CD4-positive, alpha-beta T cell (primary cell): ENCODE results near the gene COL23A1. TPM values are rescaled to one million over a fixed set of nuclear protein-coding genes. Genes with fewer than 3 reads are reported as not detected.

ENCODE experiments used
- ATAC-seq: fragments of 200-7000 bp; cut with Tn5 transposase; one replicate; pipeline ENCODE4 v1.10.0; 2022; ENCODE audit warnings: mild to moderate bottlenecking; ENCODE audit not compliant: poor library complexity
- CTCF ChIA-PET: fragments of 350-600 bp; sonication (Branson Sonifier 250); formaldehyde crosslinking; loops from one replicate; lab custom pipeline; 2021; ENCODE audit warnings: antibody characterized with exemption, inconsistent platforms; lab: Charles Lee
- POLR2A ChIA-PET: fragments of 350-600 bp; sonication (Branson Sonifier 250); formaldehyde crosslinking; loops from one replicate; lab custom pipeline; 2021; ENCODE audit warnings: antibody characterized with exemption, inconsistent platforms; lab: Charles Lee
- DNase-seq, 14 experiments: peaks; one replicate each; pipeline ENCODE4 v3.0.0-alpha.2; 2013 to 2020; ENCODE audit warnings: mixed read lengths in 2 of 14
- H3K27ac ChIP-seq, 2 donors: one replicate each; pipeline versions ENCODE4 v1.5.1 to v1.7.0; 2013; ENCODE audit warnings: low read length in 2 of 2, low read depth in 1 of 2, mild to moderate bottlenecking in 1 of 2
- H3K27me3 ChIP-seq, 2 experiments: 1 replicate in 1 of 2; 2 replicates in 1 of 2; pipeline versions ENCODE4 v1.6.1 to v1.7.0; 2013; ENCODE audit warnings: low read length in 2 of 2, control low read depth in 1 of 2, mild to moderate bottlenecking in 1 of 2, moderate library complexity in 1 of 2; ENCODE audit not compliant: insufficient read depth in 2 of 2, control insufficient read depth in 1 of 2
- H3K36me3 ChIP-seq: one replicate; pipeline ENCODE4 v1.6.1; 2013; ENCODE audit warnings: low read length, control low read depth; ENCODE audit not compliant: insufficient read depth
- H3K4me1 ChIP-seq: one replicate; pipeline ENCODE4 v1.6.1; 2013; ENCODE audit warnings: low read length, control low read depth; ENCODE audit not compliant: insufficient read depth
- H3K4me3 ChIP-seq: one replicate; pipeline ENCODE4 v1.5.1; 2013; ENCODE audit warnings: mild to moderate bottlenecking, low read length, moderate library complexity
- H3K9me3 ChIP-seq, 2 experiments: 1 replicate in 1 of 2; 2 replicates in 1 of 2; pipeline versions ENCODE4 v1.6.1 to v1.7.0; 2013; ENCODE audit warnings: low read length in 2 of 2, mild to moderate bottlenecking in 2 of 2, control low read depth in 1 of 2, moderate library complexity in 1 of 2; ENCODE audit not compliant: control insufficient read depth in 1 of 2, insufficient read depth in 1 of 2
- H3K27ac Mint-ChIP-seq: one replicate; pipeline ENCODE4 v1.8.0; 2020; ENCODE audit warnings: mixed read lengths
- H3K27me3 Mint-ChIP-seq: one replicate; pipeline ENCODE4 v1.8.0; 2021; ENCODE audit warnings: mixed read lengths
- H3K36me3 Mint-ChIP-seq: one replicate; pipeline ENCODE4 v1.8.0; 2021; ENCODE audit warnings: low read depth, mixed read lengths
- H3K4me1 Mint-ChIP-seq: one replicate; pipeline ENCODE4 v1.8.0; 2021; ENCODE audit warnings: low read depth, mixed read lengths
- H3K4me3 Mint-ChIP-seq: one replicate; pipeline ENCODE4 v1.8.0; 2020; ENCODE audit warnings: mild to moderate bottlenecking, mixed read lengths
- H3K9me3 Mint-ChIP-seq: one replicate; pipeline ENCODE4 v1.8.0; 2020; ENCODE audit warnings: mixed read lengths
- CTCF ChIP-seq: fragments of 200-600 bp; IDR thresholded peaks from one replicate; pipeline ENCODE4 v1.8.0; 2022; ENCODE audit warnings: antibody characterized with exemption, mild to moderate bottlenecking
- intact Hi-C, 2 experiments: fragments of 100-400 bp; cut with DNase I in 1 of 2; cut with micrococcal nuclease in 1 of 2; formaldehyde crosslinking; loops; one replicate each; pipeline versions ENCODE4 v1.15.1 to v1.9.0; 2023 to 2025; cut with DNase I, micrococcal nuclease
- total RNA-seq, 174 experiments: library from RNA in 2 of 174; stranded (reverse) in 2 of 174; gene quantifications; one replicate each; pipeline ENCODE4 v1.2.3 and lab custom pipeline; 2021 to 2026

Gene COL23A1
- total RNA-seq, 2 experiments from 2014 or later, result not detected

GRCh38 chr5:178314961-178315820 is 275.0 kb downstream of the COL23A1 start:
- Histone ChIP-seq H3K27ac (no peak overlapping the region), H3K36me3 (no peaks in the 10 kb centered on the region), H3K9me3 (peaks cover 0 to 22% of the 10 kb centered on the region in 2 experiments), H3K4me3 (no peak overlapping the region), H3K27me3 (no peaks in the 10 kb centered on the region), H3K4me1 (no peaks in the 10 kb centered on the region)
- no peaks in the 10 kb centered on the region for H3K4me1 Mint-ChIP-seq
- ATAC-seq (no peak), DNase-seq (no peak)
- POLR2A ChIA-PET, result no interaction called here
- no peaks in the 10 kb centered on the region for H3K9me3 Mint-ChIP-seq
- CTCF ChIA-PET, result no interaction called here
- no peak for TF ChIP-seq CTCF
- peaks cover 4% of the 10 kb centered on the region for H3K27me3 Mint-ChIP-seq
- no peak overlapping the region for H3K27ac Mint-ChIP-seq
- no peaks in the 10 kb centered on the region for H3K36me3 Mint-ChIP-seq
- intact Hi-C loops, result no loop called here
- H3K4me3 Mint-ChIP-seq, result no peak overlapping the region

DNA sequence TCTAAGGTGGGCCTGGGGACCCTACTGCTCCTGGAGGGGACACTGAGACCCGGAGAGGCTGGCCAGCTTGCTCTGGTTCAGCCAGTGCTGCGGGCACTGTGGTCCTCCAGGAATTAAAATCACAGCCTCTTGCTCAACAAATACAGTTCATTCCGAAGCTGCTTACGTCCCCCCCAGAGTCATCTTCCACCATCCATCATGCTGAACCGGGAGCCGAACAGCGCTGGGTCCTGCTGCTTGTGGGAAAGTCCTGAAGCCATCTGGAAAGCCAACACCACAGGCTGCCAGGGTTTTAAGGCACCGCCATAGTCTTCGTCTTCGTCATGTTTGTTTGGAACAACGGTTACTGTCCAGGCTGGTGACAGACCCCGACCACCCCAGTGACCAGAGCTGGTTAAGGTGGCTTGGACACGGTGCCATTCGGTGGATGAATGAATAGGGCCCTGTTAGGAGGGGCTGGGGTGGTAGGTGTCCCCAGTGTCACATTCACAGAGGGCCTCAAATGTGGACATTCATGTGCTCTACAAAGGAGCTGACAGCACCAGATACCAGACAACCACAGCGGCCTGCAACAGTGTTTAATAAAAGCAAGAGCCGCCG is 276.0 kb downstream of the COL23A1 start:
- no peaks in the 10 kb centered on the region for H3K4me1 ChIP-seq
- no peaks in the 10 kb centered on the region for H3K36me3 ChIP-seq
- H3K27me3 ChIP-seq, result no peaks in the 10 kb centered on the region
- H3K4me1 Mint-ChIP-seq, result no peaks in the 10 kb centered on the region
- no peak overlapping the region for H3K4me3 Mint-ChIP-seq
- POLR2A ChIA-PET, result no interaction called here
- H3K27ac Mint-ChIP-seq, result no peak overlapping the region
- ATAC-seq, result no peak
- CTCF ChIA-PET, result no interaction called here
- no peak overlapping the region for H3K4me3 ChIP-seq
- H3K9me3 Mint-ChIP-seq, result no peaks in the 10 kb centered on the region
- peaks cover 0 to 15% of the 10 kb centered on the region in 2 experiments for H3K9me3 ChIP-seq
- no peak for TF ChIP-seq CTCF
- H3K27me3 Mint-ChIP-seq, result peaks cover 4% of the 10 kb centered on the region
- DNase-seq, result no peak
- intact Hi-C loops, result no loop called here
- no peak overlapping the region for H3K27ac ChIP-seq
- H3K36me3 Mint-ChIP-seq, result no peaks in the 10 kb centered on the region

GRCh38 chr5:178313316-178313715 is 276.9 kb downstream of the COL23A1 start:
- H3K36me3 ChIP-seq, result no peaks in the 10 kb centered on the region
- Mint-ChIP-seq H3K4me3 (no peak overlapping the region), H3K27ac (no peak overlapping the region), H3K36me3 (no peaks in the 10 kb centered on the region), H3K4me1 (no peaks in the 10 kb centered on the region), H3K27me3 (peaks cover 4% of the 10 kb centered on the region), H3K9me3 (no peaks in the 10 kb centered on the region)
- H3K27me3 ChIP-seq, result no peaks in the 10 kb centered on the region
- DNase-seq (no peak), ATAC-seq (no peak)
- peaks cover 0 to 7% of the 10 kb centered on the region in 2 experiments for H3K9me3 ChIP-seq
- no peaks in the 10 kb centered on the region for H3K4me1 ChIP-seq
- POLR2A ChIA-PET, result no interaction called here
- CTCF ChIA-PET, result no interaction called here
- intact Hi-C loops, result no loop called here
- no peak for TF ChIP-seq CTCF
- no peak overlapping the region for H3K4me3 ChIP-seq
- H3K27ac ChIP-seq, result no peak overlapping the region
